ENCODE results near the gene CFAP157.
A peak's percentile ranks its signal among the peaks of the same experiment; 100 is the strongest.

The CFAP157 gene

DNA sequence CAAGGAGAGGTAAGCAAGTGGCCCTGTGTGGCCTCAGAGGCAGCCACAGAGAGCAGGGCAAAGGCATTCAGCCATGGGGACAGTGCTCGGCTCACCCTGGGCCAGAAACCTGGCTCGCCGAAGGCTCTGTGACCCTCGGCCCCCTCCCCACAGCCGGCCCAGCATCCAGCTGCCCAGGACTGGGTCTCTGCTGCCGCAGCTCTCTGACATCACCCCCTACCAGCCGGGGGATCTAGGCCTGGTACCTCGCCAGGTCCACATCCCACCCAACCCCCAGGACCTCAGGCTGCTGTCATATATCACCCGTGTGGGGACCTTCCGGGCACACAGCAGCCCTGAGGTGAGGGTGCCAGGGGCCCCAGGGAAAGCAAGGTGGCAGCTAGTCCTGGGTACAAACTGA, 6.1 kb downstream of the CFAP157 start:
- no peak overlapping the region for H3K27ac ChIP-seq
- H3K4me3 ChIP-seq = no peak overlapping the region

DNA sequence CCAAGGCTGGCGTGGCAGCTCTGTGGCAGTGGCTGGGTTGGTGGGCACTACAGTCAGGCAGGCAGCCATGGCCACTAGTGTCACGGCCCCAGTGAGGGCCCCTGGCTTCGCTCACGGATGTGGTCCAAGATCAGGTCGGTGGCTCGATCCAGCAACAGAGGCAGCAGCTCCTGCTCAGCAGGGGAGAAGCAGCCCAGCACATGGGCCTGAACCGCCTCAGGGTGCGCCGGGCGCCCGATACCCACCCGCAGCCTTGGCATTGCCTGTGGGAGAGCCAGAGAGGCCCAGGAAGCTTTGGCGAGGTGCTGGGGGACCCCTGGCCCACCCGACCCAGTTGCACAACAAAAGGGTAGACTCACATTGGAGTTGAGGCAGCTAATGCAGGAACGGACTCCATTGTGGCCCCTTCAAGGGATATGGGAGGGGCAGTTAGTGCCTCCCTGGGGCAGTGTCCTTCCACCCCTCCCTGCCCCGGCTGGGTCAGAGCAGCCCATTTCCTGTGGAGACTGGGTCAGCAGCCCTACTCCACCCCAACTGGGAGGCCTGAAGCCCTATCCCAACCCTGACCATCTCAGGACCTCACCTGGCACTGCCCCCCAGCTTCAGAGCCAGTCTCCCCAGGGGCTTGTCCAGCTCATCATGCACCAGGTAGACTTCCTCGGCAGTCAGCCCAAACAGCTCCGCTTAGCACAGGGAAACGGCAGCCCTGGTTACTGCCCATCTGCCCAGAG, 7.4 kb downstream of the CFAP157 start:
- Histone ChIP-seq H3K4me3 (peak overlapping the region; percentile 62 to 86 (median 79)), H3K27ac (peak overlapping the region in 3 of 21 experiments; percentile 75 to 89 (median 86))

DNA sequence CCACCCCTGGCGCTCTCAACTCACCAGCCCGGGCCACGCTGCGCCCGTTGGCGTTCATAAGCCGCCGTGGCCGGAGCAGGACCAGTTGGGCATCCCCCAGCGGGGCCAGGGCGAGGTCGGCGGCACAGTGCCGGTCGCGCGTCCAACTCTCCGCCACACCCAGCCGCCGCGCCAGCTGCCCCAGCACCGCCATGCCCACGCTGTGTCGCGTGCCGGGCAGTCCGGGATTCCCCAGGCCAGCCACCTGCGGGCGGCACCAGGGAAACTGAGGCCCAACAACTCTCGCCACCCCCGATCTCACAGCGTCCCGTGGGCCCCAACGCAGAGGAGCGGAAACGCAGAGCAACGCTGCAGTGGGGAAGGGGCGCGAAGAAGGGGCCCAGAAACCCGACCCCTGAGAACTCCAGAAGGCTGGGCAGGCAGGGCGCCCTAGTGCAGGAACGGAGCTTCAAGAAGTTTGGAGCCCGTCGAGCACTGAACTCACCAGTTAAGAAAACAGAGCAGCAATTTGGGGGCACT, 8.2 kb downstream of the CFAP157 start:
- Histone ChIP-seq H3K27ac (peak overlapping the region; percentile 16 to 92 (median 80)), H3K4me3 (peak overlapping the region; percentile 62 to 86 (median 79))

GRCh38 chr9:127715470-127716337, 8.9 kb downstream of the CFAP157 start, which contains the start of the genes PTRH1 and TTC16:
Gene PTRH1, minus strand, starts transcription at chr9:127715663. Its CDS starts 24 bp downstream, at chr9:127715639.
Gene TTC16, plus strand, starts transcription at chr9:127716079. Its CDS starts 67 bp downstream, at chr9:127716146.
- Histone ChIP-seq H3K4me3 (peak within 1 kb of the TSS; percentile 62 to 86 (median 79)), H3K27ac (peak within 1 kb of the TSS; percentile 16 to 92 (median 80))

DNA sequence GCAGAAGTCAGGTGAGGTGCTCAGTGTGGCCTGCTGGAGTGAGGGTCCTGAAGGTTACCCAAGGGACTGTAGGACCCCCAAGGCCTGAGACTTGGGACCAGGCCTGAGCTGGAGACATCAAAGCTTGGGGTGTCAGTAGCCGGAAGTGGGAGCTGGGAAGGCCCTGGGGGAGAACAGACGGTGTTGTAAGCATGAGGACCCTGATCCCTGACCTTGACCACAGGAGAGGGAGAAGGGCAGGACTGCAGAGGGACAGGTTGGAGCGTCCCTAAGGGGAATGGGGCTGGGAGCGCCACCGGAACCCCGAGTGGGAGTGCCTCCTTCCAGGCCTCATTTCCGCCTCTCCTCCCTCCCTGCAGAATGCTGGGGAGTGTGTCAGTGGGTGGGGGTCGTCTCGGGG, 9.6 kb downstream of the CFAP157 start:
- H3K27ac ChIP-seq = peak overlapping the region in 16 of 21 experiments; percentile 66 to 92 (median 86)
- H3K4me3 ChIP-seq = peak overlapping the region in 2 of 7 experiments; percentile 62 to 65

DNA sequence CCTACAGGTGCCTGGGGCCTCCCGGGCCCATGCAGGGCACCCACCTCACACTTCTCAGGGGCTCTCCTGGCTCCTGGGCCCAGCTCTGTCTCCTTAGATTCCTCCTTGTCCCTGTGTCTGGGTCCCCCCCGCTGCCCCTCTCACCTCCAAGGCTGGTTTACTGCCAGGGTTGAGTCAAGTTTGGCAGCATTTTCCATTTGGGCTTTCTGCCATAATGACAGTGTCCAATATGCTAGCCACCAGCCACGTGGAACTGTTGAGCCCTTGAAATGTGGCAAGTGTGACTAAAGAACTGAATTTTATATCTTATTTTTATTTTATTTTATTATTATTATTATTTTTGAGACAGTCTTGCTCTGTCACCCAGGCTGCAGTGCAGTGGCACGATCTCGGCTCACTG, 11.0 kb downstream of the CFAP157 start:
- no peak overlapping the region for H3K27ac ChIP-seq
- no peak overlapping the region for H3K4me3 ChIP-seq

DNA sequence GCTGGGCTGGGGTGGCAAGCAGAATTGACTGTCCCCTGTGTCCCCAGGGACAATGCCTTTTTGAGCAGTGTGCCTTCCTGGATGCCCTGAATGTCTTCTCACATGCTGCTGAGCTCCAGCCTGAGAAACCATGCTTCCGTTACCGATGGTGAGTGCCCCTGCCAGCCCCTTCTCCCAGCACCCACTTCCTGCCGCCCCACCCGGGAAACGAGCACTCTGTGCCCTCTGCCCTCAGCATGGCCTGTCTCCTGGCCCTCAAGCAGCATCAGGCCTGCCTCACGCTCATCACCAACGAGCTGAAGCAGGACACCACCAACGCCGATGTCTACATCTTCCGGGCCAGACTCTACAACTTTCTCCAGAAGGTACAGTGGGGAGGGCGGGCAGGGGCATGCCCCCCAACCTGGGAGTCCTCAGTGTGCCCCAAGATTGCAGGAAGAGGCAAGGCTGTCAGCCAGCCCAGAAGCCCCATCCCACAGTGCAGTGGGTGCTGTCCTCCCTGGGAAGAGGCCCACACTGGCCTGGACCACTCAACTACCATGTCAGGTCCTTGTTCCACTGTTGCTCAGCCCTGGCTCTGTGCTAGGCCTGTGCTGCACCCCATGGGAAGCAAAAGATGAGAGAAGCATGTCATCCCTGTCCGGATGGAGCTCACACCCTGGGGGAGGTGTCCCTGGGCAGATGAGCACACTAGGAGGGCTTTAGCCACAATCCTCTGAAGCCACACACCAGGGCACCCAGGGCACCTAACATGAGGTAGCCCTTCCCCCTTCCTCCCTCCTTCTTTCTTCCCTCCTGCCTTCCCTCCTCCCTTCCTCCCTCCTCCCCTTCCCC, 13.5 kb downstream of the CFAP157 start:
- H3K4me3 ChIP-seq = no peak overlapping the region
- peak overlapping the region in 6 of 21 experiments; percentile 16 to 73 (median 50) for H3K27ac ChIP-seq

- Histone ChIP-seq H3K4me3 (no peak overlapping the region), H3K27ac (peak overlapping the region in 4 of 21 experiments; percentile 17 to 67 (median 30))
These were observed 14.1 kb downstream of the CFAP157 start for GRCh38 chr9:127720865-127721227.

DNA sequence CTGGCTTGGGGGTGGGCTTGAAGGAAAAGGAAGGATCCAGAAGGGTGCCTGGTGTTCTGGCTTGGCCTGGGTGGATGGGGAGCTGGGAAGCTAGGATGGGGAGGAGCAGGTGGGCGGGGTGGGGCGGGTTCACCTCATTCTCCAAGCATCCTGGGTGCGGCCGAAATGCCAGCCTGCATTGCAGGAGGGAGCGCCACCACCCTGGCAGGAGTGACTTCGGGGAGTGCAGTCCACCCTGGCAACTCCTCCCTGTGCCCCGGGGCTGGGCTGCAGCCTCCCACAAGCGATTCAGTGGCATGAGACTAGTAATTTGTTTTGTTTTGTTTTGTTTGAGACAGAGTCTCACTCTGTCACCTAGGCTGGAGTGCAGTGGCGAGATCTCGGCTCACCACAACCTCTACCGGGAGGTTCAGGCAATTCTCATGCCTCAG, 14.6 kb downstream of the CFAP157 start:
- H3K4me3 ChIP-seq = no peak overlapping the region
- H3K27ac ChIP-seq = peak overlapping the region in 5 of 21 experiments; percentile 17 to 63 (median 29)

GRCh38 chr9:127722055-127722745, 15.4 kb downstream of the CFAP157 start:
- Histone ChIP-seq H3K4me3 (no peak overlapping the region), H3K27ac (peak overlapping the region in 4 of 21 experiments; percentile 20 to 63 (median 30))

DNA sequence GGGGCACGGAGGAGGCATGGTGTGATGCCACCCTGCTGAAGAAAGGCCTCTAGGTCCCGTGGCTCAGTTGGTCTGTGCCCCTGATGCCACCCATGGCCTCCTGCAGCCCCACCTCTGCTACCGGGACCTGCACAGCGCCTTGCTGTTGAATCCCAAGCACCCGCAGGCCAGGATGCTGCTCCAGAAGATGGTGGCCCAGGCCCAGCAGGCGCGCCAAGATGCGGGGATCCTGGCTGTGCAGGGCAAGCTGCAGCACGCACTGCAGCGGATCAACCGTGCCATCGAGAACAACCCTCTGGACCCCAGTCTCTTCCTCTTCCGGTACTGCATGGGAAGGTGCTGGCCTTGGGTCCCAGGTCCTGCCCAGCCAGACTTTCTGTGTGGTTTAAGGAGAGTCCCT, 16.2 kb downstream of the CFAP157 start:
- H3K27ac ChIP-seq = no peak overlapping the region
- no peak overlapping the region for H3K4me3 ChIP-seq

DNA sequence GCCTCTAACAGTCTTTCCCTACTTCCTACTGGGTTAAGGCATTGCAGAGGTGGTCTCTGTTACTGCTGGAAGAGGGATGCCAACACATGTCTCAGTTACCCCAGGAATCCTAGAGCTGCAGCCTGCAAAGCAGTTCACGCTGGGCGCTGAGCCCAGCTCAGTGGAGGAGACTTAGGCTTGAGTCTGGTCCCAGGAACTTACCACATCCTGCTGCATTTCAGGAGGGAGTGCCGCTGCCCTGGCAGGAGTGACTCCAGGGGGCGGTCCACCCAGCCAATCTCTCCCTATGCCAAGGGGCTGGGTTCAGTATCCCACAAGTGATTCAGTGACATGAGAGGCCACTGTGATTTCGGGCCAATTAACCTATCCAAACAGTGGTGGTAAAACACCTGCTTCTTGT, 16.7 kb downstream of the CFAP157 start:
- no peak overlapping the region for H3K4me3 ChIP-seq
- H3K27ac ChIP-seq = peak overlapping the region in 1 of 21 experiments; percentile 17

- H3K27ac ChIP-seq = peak overlapping the region in 3 of 21 experiments; percentile 11 to 69 (median 17)
- H3K4me3 ChIP-seq = no peak overlapping the region
These were observed 17.2 kb downstream of the CFAP157 start for GRCh38 chr9:127724012-127724411.

DNA sequence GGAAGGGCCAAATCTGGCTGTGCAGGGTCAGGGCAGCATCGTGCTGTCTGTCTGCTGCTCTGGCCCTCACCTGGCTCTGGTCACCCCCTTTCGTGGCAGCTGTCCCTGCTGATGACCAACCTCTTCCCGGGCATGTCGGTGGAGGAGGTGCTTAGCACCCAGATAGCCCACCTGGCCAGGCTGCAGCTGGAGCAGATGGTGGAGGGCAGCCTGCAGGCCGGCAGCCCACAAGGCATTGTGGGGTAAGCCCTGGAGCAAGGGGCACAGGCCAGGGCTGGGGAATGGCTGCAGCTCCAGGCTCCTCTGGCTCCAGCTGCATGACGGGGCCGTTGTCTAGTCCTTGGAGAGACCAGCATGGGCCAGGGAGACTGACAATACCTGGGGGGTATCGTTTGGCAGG, 20.1 kb downstream of the CFAP157 start:
- Histone ChIP-seq H3K27ac (no peak overlapping the region), H3K4me3 (no peak overlapping the region)

GRCh38 chr9:127728808-127729207, 22.0 kb downstream of the CFAP157 start:
- Histone ChIP-seq H3K27ac (no peak overlapping the region), H3K4me3 (no peak overlapping the region)

DNA sequence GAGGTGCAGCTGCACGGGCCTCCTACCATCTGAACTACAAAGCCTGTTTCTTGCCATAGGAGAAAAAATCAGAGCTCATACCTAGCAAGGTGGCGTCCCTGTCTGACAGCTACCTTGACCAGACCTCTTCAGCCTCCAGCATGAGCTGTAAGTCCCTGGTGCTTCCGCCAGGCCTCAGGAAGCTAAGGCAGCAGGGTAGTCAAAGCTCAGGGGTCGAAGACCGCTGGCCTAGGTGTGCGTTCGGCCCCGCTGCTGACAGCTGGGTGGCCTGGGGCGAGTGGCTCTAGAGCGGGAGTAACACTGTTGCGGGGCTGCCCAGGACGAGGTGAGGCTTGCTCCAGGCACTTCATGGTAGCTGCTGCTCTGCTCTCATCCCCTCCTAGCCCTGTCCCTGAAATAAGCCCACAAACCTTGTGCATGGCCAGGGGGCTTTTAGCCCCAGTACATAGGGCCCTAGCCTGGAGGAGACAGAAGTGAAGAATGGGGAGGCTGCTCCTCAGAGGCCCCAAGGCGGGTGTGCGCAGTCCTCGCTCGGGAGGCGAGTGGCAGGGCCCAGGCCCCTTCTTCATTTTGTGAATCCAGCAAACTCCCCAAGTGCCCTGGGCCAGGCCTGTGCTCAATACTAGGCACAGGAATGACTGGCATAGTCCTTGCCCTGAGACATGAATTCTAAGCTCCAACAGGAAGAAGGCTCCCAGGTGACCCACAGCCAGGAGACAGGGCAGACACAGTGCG, 22.9 kb downstream of the CFAP157 start:
- H3K27ac ChIP-seq = no peak overlapping the region
- H3K4me3 ChIP-seq = no peak overlapping the region

DNA sequence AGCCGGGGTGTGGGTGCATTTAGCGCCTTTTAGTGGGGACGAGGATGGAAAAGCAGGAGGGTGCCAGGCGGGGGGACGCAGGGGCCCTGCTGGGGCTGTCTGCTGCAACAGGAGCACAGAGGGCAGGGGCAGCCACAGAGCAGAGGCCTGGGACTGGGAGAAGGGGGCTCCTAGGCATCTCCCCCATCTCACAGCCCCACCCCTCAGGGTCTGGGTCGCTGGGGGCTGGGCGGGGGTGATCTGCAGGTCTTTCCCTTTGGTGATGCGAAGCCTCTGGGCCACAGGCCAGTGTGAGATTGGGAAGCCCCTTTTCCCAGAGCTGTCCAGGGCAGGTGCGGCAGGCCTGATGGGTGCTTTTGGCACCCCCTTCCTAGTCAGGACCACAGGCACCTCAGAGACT, 23.5 kb downstream of the CFAP157 start:
- no peak overlapping the region for H3K4me3 ChIP-seq

DNA sequence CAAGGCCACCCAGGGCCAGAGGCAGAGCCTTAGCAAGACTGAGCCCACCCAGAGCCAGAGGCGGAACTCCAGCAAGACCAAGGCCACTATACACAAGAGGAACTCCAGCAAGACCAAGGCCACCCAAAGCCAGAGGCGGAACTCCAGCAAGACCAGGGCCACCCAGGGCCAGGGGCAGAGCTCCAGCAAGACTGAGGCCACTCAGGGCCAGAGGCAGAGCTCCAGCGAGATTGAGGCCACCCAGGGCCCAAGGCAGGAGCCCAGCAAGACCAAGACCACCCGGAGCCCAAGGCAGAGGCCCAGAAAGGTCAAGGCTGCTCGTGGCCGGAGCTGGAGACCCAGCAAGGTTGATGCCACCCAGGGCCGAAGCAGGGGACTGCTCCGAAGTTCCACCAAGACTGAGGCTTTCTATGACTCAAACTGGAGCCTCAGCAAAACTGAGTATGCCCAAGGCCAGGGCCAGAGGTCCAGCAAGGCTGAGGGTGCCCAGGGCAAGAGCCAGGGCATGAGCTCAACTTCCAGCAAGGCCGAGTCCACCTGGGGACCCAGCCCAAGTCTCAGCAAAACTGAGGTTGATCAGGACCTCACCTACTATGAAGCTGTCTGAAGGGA, 24.1 kb downstream of the CFAP157 start:
- Histone ChIP-seq H3K4me3 (no peak overlapping the region), H3K27ac (no peak overlapping the region)

More for the DNA sequence above, 23.5 kb downstream of the CFAP157 start:
- H3K27ac ChIP-seq = no peak overlapping the region
